ENCODE measurements around the gene ZNF503.

The ZNF503 gene

GRCh38 chr10:75390178-75390577 is 11.4 kb downstream of the ZNF503 start:
- Histone ChIP-seq H3K9ac (ENCODE audit: low read length) (no peak overlapping the region), H4K20me1 (ENCODE audit: insufficient read depth, low read length) (no peaks in the 10 kb centered on the region), H3K79me2 (ENCODE audit: low read length) (no peaks in the 10 kb centered on the region), H2AFZ (ENCODE audit: low read depth, low read length) (no peak overlapping the region), H3K27ac (ENCODE audit: low read length) (no peak overlapping the region), H3K4me2 (ENCODE audit: low read length) (no peak overlapping the region), H3K27me3 (ENCODE audit: low read depth, low read length) (no peaks in the 10 kb centered on the region), H3K4me3 (ENCODE audit: low read length) (no peak overlapping the region), H3K4me1 (ENCODE audit: low read length) (no peaks in the 10 kb centered on the region), H3K9me3 (ENCODE audit: insufficient read depth, low read length) (no peaks in the 10 kb centered on the region), H3K36me3 (replicated peaks; ENCODE audit: low read depth, low read length) (no peaks in the 10 kb centered on the region)
- no peak for TF ChIP-seq EZH2phosphoT487 (IDR thresholded peaks at IDR 0.05; ENCODE audit: low read depth)
- TF ChIP-seq, protein P1, sequence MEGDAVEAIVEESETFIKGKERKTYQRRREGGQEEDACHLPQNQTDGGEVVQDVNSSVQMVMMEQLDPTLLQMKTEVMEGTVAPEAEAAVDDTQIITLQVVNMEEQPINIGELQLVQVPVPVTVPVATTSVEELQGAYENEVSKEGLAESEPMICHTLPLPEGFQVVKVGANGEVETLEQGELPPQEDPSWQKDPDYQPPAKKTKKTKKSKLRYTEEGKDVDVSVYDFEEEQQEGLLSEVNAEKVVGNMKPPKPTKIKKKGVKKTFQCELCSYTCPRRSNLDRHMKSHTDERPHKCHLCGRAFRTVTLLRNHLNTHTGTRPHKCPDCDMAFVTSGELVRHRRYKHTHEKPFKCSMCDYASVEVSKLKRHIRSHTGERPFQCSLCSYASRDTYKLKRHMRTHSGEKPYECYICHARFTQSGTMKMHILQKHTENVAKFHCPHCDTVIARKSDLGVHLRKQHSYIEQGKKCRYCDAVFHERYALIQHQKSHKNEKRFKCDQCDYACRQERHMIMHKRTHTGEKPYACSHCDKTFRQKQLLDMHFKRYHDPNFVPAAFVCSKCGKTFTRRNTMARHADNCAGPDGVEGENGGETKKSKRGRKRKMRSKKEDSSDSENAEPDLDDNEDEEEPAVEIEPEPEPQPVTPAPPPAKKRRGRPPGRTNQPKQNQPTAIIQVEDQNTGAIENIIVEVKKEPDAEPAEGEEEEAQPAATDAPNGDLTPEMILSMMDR (IDR thresholded peaks at IDR 0.05; ENCODE audit: low read depth, low read length): no peak

GRCh38 chr10:75388082-75388481 is 13.5 kb downstream of the ZNF503 start:
- Histone ChIP-seq H3K9ac (ENCODE audit: low read length) (no peak overlapping the region), H3K27ac (ENCODE audit: low read length) (no peak overlapping the region), H3K4me3 (ENCODE audit: low read length) (no peak overlapping the region), H3K9me3 (ENCODE audit: insufficient read depth, low read length) (no peaks in the 10 kb centered on the region), H4K20me1 (ENCODE audit: insufficient read depth, low read length) (no peaks in the 10 kb centered on the region), H3K4me2 (ENCODE audit: low read length) (no peak overlapping the region), H2AFZ (ENCODE audit: low read depth, low read length) (no peak overlapping the region), H3K36me3 (replicated peaks; ENCODE audit: low read depth, low read length) (no peaks in the 10 kb centered on the region), H3K4me1 (ENCODE audit: low read length) (no peaks in the 10 kb centered on the region), H3K79me2 (ENCODE audit: low read length) (no peaks in the 10 kb centered on the region), H3K27me3 (ENCODE audit: low read depth, low read length) (no peaks in the 10 kb centered on the region)
- no peak for TF ChIP-seq EZH2phosphoT487 (IDR thresholded peaks at IDR 0.05; ENCODE audit: low read depth)
- TF ChIP-seq, protein P1 (IDR thresholded peaks at IDR 0.05; ENCODE audit: low read depth, low read length): no peak

- Histone ChIP-seq H3K4me2 (ENCODE audit: low read length) (no peak overlapping the region), H3K27me3 (ENCODE audit: low read depth, low read length) (no peaks in the 10 kb centered on the region)
These were observed 15.4 kb downstream of the ZNF503 start for GRCh38 chr10:75386128-75386527.

GRCh38 chr10:75379817-75380216 is 21.7 kb downstream of the ZNF503 start:
- Histone ChIP-seq H3K27me3 (ENCODE audit: low read depth, low read length) (no peaks in the 10 kb centered on the region), H3K4me1 (ENCODE audit: low read length) (peaks cover 10% of the 10 kb centered on the region), H3K27ac (ENCODE audit: low read length) (no peak overlapping the region), H3K36me3 (replicated peaks; ENCODE audit: low read depth, low read length) (no peaks in the 10 kb centered on the region), H3K4me3 (ENCODE audit: low read length) (no peak overlapping the region), H3K9me3 (ENCODE audit: insufficient read depth, low read length) (no peaks in the 10 kb centered on the region), H2AFZ (ENCODE audit: low read depth, low read length) (no peak overlapping the region), H3K79me2 (ENCODE audit: low read length) (no peaks in the 10 kb centered on the region), H4K20me1 (ENCODE audit: insufficient read depth, low read length) (no peaks in the 10 kb centered on the region), H3K4me2 (ENCODE audit: low read length) (no peak overlapping the region), H3K9ac (ENCODE audit: low read length) (no peak overlapping the region)
- no peak for TF ChIP-seq EZH2phosphoT487 (IDR thresholded peaks at IDR 0.05; ENCODE audit: low read depth)

More at GRCh38 chr10:75386128-75386527, 15.4 kb downstream of the ZNF503 start:
- no peak overlapping the region for H3K4me3 ChIP-seq (ENCODE audit: low read length)
- no peaks in the 10 kb centered on the region for H3K79me2 ChIP-seq (ENCODE audit: low read length)
- H3K4me1 ChIP-seq (ENCODE audit: low read length): no peaks in the 10 kb centered on the region
- no peak for TF ChIP-seq EZH2phosphoT487 (IDR thresholded peaks at IDR 0.05; ENCODE audit: low read depth)
- no peak overlapping the region for H2AFZ ChIP-seq (ENCODE audit: low read depth, low read length)
- H3K9me3 ChIP-seq (ENCODE audit: insufficient read depth, low read length): no peaks in the 10 kb centered on the region
- no peak overlapping the region for H3K27ac ChIP-seq (ENCODE audit: low read length)
- no peak overlapping the region for H3K9ac ChIP-seq (ENCODE audit: low read length)
- H3K36me3 ChIP-seq (replicated peaks; ENCODE audit: low read depth, low read length): no peaks in the 10 kb centered on the region
- H4K20me1 ChIP-seq (ENCODE audit: insufficient read depth, low read length): no peaks in the 10 kb centered on the region

DNA sequence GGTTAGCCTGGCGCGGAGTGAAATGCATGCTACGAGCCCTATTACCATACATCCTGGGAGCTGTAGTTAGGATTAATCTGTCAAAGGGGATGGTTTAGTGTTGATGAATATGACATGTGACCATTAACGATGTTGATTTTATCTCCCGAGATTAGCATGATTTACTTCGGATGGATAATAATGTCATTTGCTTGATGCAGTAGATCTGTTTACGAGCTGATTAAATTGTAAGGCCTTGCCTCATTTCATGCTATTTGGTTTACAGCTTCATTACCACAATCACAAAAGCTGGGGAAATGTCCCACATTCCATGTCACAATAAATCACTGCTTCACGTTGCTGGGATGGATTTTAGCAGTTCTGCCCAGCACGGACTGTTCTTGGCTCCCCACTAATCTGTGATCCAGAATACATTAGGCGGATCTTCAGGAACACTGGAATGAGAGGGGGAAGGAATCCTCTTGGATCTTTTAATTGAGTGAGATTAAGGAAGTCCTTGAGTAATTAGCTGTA is 22.3 kb downstream of the ZNF503 start:
- no peaks in the 10 kb centered on the region for H3K9me3 ChIP-seq (ENCODE audit: insufficient read depth, low read length)
- no peak overlapping the region for H3K4me3 ChIP-seq (ENCODE audit: low read length)
- no peaks in the 10 kb centered on the region for H3K36me3 ChIP-seq (replicated peaks; ENCODE audit: low read depth, low read length)
- no peak overlapping the region for H3K4me2 ChIP-seq (ENCODE audit: low read length)
- no peak overlapping the region for H3K9ac ChIP-seq (ENCODE audit: low read length)
- no peak overlapping the region for H3K27ac ChIP-seq (ENCODE audit: low read length)
- no peak overlapping the region for H2AFZ ChIP-seq (ENCODE audit: low read depth, low read length)
- H3K79me2 ChIP-seq (ENCODE audit: low read length): no peaks in the 10 kb centered on the region
- H4K20me1 ChIP-seq (ENCODE audit: insufficient read depth, low read length): no peaks in the 10 kb centered on the region
- no peaks in the 10 kb centered on the region for H3K27me3 ChIP-seq (ENCODE audit: low read depth, low read length)
- peaks cover 10% of the 10 kb centered on the region for H3K4me1 ChIP-seq (ENCODE audit: low read length)
- TF ChIP-seq EZH2phosphoT487 (IDR thresholded peaks at IDR 0.05; ENCODE audit: low read depth): no peak
- TF ChIP-seq, protein P1 (IDR thresholded peaks at IDR 0.05; ENCODE audit: low read depth, low read length): no peak

Data from OCI-LY3 (cell line).